BJ (cell line): Measurements from ENCODE around the gene PEX10. TPM values are rescaled to one million over a fixed set of nuclear protein-coding genes. Genes with fewer than 3 reads are reported as not detected.

Source experiments
- CTCF ChIA-PET: fragments of 350-600 bp; formaldehyde crosslinking; extraction: SDS; loops from one replicate; lab custom pipeline; 2021; ENCODE audit warnings: antibody characterized with exemption, inconsistent platforms; lab: Yijun Ruan, JAX
- POLR2A ChIA-PET: fragments of 300-600 bp; sonication (Branson Sonifier 250); formaldehyde crosslinking; extraction: SDS; loops from one replicate; lab custom pipeline; 2021; ENCODE audit warnings: antibody characterized with exemption; lab: Charles Lee
- DNase-seq: peaks from one replicate; pipeline ENCODE4 v3.0.0-alpha.2; 2011; ENCODE audit warnings: low read depth
- H3K27me3 ChIP-seq: 2 replicates; pipeline ENCODE4 v1.6.0; 2011; ENCODE audit warnings: low read length; ENCODE audit not compliant: control insufficient read depth, insufficient read depth
- H3K36me3 ChIP-seq: 2 replicates; pipeline ENCODE4 v1.5.1; 2011; ENCODE audit warnings: low read length; ENCODE audit not compliant: control insufficient read depth, insufficient read depth
- H3K4me3 ChIP-seq: 2 replicates; pipeline ENCODE4 v1.5.1; 2011; ENCODE audit warnings: low read depth, mild to moderate bottlenecking, control low read depth, low read length
- CTCF ChIP-seq: IDR thresholded peaks from 2 replicates; pipeline ENCODE4 v1.5.1; 2011; ENCODE audit warnings: low read depth, mild to moderate bottlenecking, control low read depth, inconsistent platforms, low read length, moderate library complexity; ENCODE audit not compliant: insufficient read depth
- polyA plus RNA-seq: library from polyadenylated mRNA; depleted of rRNA; stranded (reverse); fragments of >200 nt; gene quantifications from 2 replicates; pipeline ENCODE4 v1.2.3, GENCODE V29; 2011

Gene PEX10
- polyA plus RNA-seq, 1 experiment: 23.6 TPM

- H3K4me3 ChIP-seq: no peak overlapping the region
- H3K36me3 ChIP-seq: peaks cover 30% of the 10 kb centered on the region
- POLR2A ChIA-PET: no interaction called here
- no peak for TF ChIP-seq CTCF
- no peak for DNase-seq
- H3K27me3 ChIP-seq: no peaks in the 10 kb centered on the region
- CTCF ChIA-PET: interaction anchor here (1.1 kb wide), 1 partner anchor 1057 kb away, joined by 4 read pairs; no protein-coding TSS in a partner anchor
Measured at GRCh38 chr1:2396059-2396458, 16.3 kb downstream of the PEX10 start.

GRCh38 chr1:2395245-2395644 is 17.1 kb downstream of the PEX10 start:
- peaks cover 28% of the 10 kb centered on the region for H3K36me3 ChIP-seq
- TF ChIP-seq CTCF: no peak
- ChIA-PET POLR2A (no interaction called here), CTCF (no interaction called here)
- no peaks in the 10 kb centered on the region for H3K27me3 ChIP-seq
- DNase-seq: no peak
- H3K4me3 ChIP-seq: no peak overlapping the region

- DNase-seq: no peak
- no peak for TF ChIP-seq CTCF
- Histone ChIP-seq H3K36me3 (peaks cover 26% of the 10 kb centered on the region), H3K4me3 (no peak overlapping the region), H3K27me3 (no peaks in the 10 kb centered on the region)
- ChIA-PET CTCF (no interaction called here), POLR2A (no interaction called here)
Measured at GRCh38 chr1:2394761-2395160, 17.6 kb downstream of the PEX10 start.

- DNase-seq: no peak
- no peak for TF ChIP-seq CTCF
- Histone ChIP-seq H3K36me3 (peaks cover 24% of the 10 kb centered on the region), H3K4me3 (no peak overlapping the region), H3K27me3 (no peaks in the 10 kb centered on the region)
- CTCF ChIA-PET: interaction anchor here (1.0 to 1.1 kb wide), 2 partner anchors 16 to 220 kb away, joined by 3 read pairs; no protein-coding TSS in a partner anchor
- POLR2A ChIA-PET: no interaction called here
Measured at GRCh38 chr1:2394220-2394619, 18.1 kb downstream of the PEX10 start.

- no peak overlapping the region for H3K4me3 ChIP-seq
- peaks cover 22% of the 10 kb centered on the region for H3K36me3 ChIP-seq
- CTCF ChIA-PET: interaction anchor here (0.8 to 1.1 kb wide), 3 partner anchors 16 to 219 kb away, joined by 3 read pairs; no protein-coding TSS in a partner anchor
- TF ChIP-seq CTCF: no peak
- no peak for DNase-seq
- POLR2A ChIA-PET: no interaction called here
- no peaks in the 10 kb centered on the region for H3K27me3 ChIP-seq
Measured at GRCh38 chr1:2393471-2393877, 18.9 kb downstream of the PEX10 start.
